Ascending aorta (tissue), 2 donors: ENCODE data around the gene ARHGAP8. TPM values are rescaled to one million over a fixed set of nuclear protein-coding genes. Genes with fewer than 3 reads are reported as not detected.
"Not testable (repeated sequence)": the region's sequence is repeated elsewhere in the genome, so short reads cannot be mapped to it uniquely, and the experiment has no call there.

Source experiments
- DNase-seq, 2 donors: peaks; one replicate each; pipeline ENCODE4 v3.0.0-alpha.2; 2019; ENCODE audit warnings: low spot score in 2 of 2
- H3K27ac ChIP-seq, 2 donors: fragments of 200-600 bp; sonication (generic); one replicate each; pipeline ENCODE4 v1.5.1; 2016 to 2017; ENCODE audit warnings: mild to moderate bottlenecking in 1 of 2
- H3K27me3 ChIP-seq: fragments of 200-600 bp; sonication (generic); one replicate; pipeline ENCODE4 v1.5.1; 2017
- H3K36me3 ChIP-seq, 2 donors: fragments of 200-600 bp; sonication (generic); one replicate each; pipeline ENCODE4 v1.5.1; 2016
- H3K4me1 ChIP-seq, 2 donors: fragments of 200-600 bp; sonication (generic); one replicate each; pipeline ENCODE4 v1.5.1; 2016 to 2017; ENCODE audit warnings: mild to moderate bottlenecking in 1 of 2
- H3K4me3 ChIP-seq, 2 donors: fragments of 200-600 bp; sonication (generic); one replicate each; pipeline ENCODE4 v1.5.1; 2016 to 2017; ENCODE audit warnings: mild to moderate bottlenecking in 1 of 2
- H3K9me3 ChIP-seq, 2 donors: fragments of 200-600 bp; sonication (generic); one replicate each; pipeline ENCODE4 v1.5.1; 2016
- intact Hi-C: fragments of 100-400 bp; cut with DNase I; formaldehyde crosslinking; loops from one replicate; pipeline ENCODE4 v1.15.1; 2023
- total RNA-seq: library from RNA; depleted of rRNA; stranded (reverse); fragments of >200 nt; gene quantifications from one replicate; pipeline ENCODE4 v1.1.0, GENCODE V29; 2016
- TF ChIP-seq, protein P1 (sequence below), 3 experiments: fragments of 200-600 bp in 2 of 3; fragments of 450-650 bp in 1 of 3; sonication (generic) in 2 of 3; IDR thresholded peaks; one replicate each; pipeline ENCODE4 v1.5.1; 2016 to 2019; ENCODE audit warnings: antibody characterized with exemption in 3 of 3, mild to moderate bottlenecking in 1 of 3, moderate library complexity in 1 of 3

Gene ARHGAP8
- total RNA-seq, 1 donor from 2014 or later = not detected

- no peaks in the 10 kb centered on the region for H3K4me1 ChIP-seq
- intact Hi-C loops = no loop called here
- no peak overlapping the region for H3K4me3 ChIP-seq
- H3K27me3 ChIP-seq = no peaks in the 10 kb centered on the region
- peaks cover 0 to 8% of the 10 kb centered on the region in 2 donors for H3K9me3 ChIP-seq
- no peaks in the 10 kb centered on the region for H3K36me3 ChIP-seq
- TF ChIP-seq, protein P1, sequence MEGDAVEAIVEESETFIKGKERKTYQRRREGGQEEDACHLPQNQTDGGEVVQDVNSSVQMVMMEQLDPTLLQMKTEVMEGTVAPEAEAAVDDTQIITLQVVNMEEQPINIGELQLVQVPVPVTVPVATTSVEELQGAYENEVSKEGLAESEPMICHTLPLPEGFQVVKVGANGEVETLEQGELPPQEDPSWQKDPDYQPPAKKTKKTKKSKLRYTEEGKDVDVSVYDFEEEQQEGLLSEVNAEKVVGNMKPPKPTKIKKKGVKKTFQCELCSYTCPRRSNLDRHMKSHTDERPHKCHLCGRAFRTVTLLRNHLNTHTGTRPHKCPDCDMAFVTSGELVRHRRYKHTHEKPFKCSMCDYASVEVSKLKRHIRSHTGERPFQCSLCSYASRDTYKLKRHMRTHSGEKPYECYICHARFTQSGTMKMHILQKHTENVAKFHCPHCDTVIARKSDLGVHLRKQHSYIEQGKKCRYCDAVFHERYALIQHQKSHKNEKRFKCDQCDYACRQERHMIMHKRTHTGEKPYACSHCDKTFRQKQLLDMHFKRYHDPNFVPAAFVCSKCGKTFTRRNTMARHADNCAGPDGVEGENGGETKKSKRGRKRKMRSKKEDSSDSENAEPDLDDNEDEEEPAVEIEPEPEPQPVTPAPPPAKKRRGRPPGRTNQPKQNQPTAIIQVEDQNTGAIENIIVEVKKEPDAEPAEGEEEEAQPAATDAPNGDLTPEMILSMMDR (IDR thresholded peaks at IDR 0.05) = no peak
- DNase-seq = no peak
- H3K27ac ChIP-seq = no peak overlapping the region
Observed at GRCh38 chr22:44848296-44848741, 95.9 kb downstream of the ARHGAP8 start.

DNA sequence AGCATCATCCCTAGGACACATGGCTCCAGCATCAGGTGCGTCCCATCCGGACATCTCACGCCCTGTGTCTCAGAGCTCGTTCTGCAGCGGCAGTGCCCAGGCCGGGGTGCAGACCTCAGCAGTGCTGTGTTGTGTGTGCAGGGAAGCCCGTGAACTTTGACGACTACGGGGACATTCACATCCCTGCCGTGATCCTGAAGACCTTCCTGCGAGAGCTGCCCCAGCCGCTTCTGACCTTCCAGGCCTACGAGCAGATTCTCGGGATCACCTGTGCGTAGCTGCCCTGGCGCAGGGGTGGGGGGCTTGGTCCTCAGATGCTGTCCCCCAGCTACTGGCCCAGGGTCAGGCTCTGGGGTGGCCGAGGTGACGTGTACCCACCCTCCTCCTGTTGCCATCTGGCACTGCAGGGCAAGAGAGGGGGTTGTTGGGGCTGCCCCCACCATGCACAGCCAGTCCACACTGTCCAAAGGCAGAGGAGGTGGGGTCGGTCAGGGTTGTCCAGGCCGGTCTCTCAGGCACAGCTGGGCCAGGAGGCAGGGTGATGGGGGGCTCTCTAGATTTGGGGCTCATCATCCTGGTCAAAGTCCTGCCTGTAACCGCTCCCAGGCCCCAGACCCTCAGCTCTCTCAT is 96.5 kb downstream of the ARHGAP8 start:
- DNase-seq = no peak
- Histone ChIP-seq H3K9me3 (peaks cover 0 to 8% of the 10 kb centered on the region in 2 donors), H3K4me3 (no peak overlapping the region), H3K4me1 (no peaks in the 10 kb centered on the region), H3K27ac (no peak overlapping the region), H3K36me3 (no peaks in the 10 kb centered on the region), H3K27me3 (no peaks in the 10 kb centered on the region)
- intact Hi-C loops = no loop called here
- TF ChIP-seq, protein P1 (IDR thresholded peaks at IDR 0.05) = no peak

DNA sequence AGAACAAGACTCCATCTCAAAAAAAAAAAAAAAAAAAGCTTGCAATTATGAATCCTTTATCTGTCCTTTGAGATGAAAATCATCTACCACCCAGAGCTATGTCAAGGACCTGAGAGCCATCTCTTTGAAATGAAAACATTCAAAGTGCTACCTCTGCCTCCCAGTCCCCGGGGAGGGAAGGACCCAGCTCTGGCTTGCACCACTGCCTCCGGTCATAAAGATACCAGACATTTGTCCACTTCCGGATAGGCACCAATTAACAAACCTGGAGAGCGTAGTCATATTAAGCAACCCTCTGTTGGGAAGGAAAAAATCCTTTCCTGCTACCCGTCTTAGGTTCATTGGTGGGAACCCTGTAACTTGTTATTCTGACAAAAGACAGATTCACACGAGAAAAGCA is 98.6 kb downstream of the ARHGAP8 start:
- intact Hi-C loops = no loop called here
- TF ChIP-seq, protein P1 (IDR thresholded peaks at IDR 0.05) = no peak
- no peaks in the 10 kb centered on the region for H3K4me1 ChIP-seq

GRCh38 chr22:44854641-44855040 is 102.3 kb downstream of the ARHGAP8 start:
- H3K27me3 ChIP-seq, H3K9me3 ChIP-seq, H3K4me1 ChIP-seq, H3K27ac ChIP-seq, intact Hi-C loops, H3K36me3 ChIP-seq, DNase-seq, H3K4me3 ChIP-seq: not testable (repeated sequence)

More for the DNA sequence above, 98.6 kb downstream of the ARHGAP8 start:
- H3K27ac ChIP-seq = no peak overlapping the region
- no peaks in the 10 kb centered on the region for H3K9me3 ChIP-seq
- H3K27me3 ChIP-seq = no peaks in the 10 kb centered on the region
- H3K36me3 ChIP-seq = no peaks in the 10 kb centered on the region
- DNase-seq = no peak
- H3K4me3 ChIP-seq = no peak overlapping the region

DNA sequence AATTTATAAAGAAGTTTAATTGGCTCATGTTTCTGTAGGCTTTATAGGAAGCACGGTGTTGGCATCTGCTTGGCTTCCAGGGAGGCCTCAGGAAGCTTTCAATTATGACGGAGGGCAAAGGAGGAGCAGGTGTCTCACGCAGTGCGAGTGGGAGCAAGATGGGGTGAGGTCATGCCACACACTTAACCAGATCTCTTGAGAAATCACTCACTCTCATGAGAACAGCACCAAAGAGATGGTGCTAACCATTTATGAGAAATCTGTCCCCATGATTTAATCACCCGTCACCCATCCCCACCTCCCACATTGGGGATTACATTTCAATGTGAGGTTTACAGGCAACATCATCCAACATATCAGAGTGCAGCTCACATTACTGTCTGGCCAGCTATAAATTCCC is 103.5 kb downstream of the ARHGAP8 start:
- no peaks in the 10 kb centered on the region for H3K27me3 ChIP-seq
- no peak overlapping the region for H3K4me3 ChIP-seq
- intact Hi-C loops = no loop called here
- TF ChIP-seq, protein P1 (IDR thresholded peaks at IDR 0.05) = no peak
- DNase-seq = no peak
- no peak overlapping the region for H3K27ac ChIP-seq
- no peaks in the 10 kb centered on the region for H3K9me3 ChIP-seq
- no peaks in the 10 kb centered on the region for H3K4me1 ChIP-seq
- no peaks in the 10 kb centered on the region for H3K36me3 ChIP-seq

DNA sequence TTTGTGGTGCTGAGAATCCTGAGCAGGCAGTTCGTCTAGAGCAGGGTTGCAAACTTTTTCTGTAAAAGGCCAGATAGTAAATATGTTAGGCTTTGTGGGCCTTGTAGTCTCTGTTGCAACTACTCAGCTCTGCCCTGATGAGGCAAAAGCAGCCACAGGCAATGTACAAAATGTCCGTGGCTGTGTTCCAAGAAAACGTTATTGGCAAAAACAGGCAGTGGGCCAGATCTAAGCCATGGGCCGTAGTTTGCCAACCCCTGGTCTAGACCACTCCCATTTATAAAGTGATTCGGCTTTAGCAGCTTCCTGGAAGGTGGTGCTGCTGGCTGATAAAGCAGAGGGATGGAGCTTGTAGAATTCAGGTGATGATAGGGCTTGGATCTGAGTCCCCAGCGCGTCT is 106.4 kb downstream of the ARHGAP8 start:
- DNase-seq, H3K27ac ChIP-seq, H3K36me3 ChIP-seq, intact Hi-C loops, H3K27me3 ChIP-seq, H3K9me3 ChIP-seq, H3K4me1 ChIP-seq, H3K4me3 ChIP-seq: not testable (repeated sequence)

DNA sequence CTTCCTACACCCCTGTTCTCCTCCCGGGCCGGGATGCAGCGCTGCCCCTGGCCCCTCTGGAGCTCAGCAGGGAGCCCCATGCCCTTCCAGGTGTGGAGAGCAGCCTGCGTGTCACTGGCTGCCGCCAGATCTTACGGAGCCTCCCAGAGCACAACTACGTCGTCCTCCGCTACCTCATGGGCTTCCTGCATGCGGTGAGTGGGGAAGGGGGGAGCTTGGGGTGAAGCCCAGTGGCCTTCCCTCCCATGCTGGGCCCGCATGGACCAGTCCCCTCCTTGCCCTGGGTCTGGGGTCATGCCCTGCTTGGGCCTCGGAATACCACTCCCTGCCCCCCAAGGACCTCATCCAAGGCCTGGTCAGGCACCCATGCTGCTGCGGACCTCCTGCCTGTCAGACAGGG is 107.3 kb downstream of the ARHGAP8 start:
- DNase-seq = no peak
- intact Hi-C loops = no loop called here
- no peaks in the 10 kb centered on the region for H3K4me1 ChIP-seq
- no peak overlapping the region for H3K27ac ChIP-seq
- H3K9me3 ChIP-seq = no peaks in the 10 kb centered on the region
- H3K27me3 ChIP-seq = no peaks in the 10 kb centered on the region
- H3K4me3 ChIP-seq = no peak overlapping the region
- TF ChIP-seq, protein P1 (IDR thresholded peaks at IDR 0.05) = no peak
- no peaks in the 10 kb centered on the region for H3K36me3 ChIP-seq
